GM19025 (cell line): ENCODE data around the gene LONP2.
"Not testable (repeated sequence)": the region's sequence is repeated elsewhere in the genome, so short reads cannot be mapped to it uniquely, and the experiment has no call there.

Experiments
- ATAC-seq: cut with Tn5 transposase; IDR thresholded peaks from one replicate; pipeline ENCODE4 v1.9.1; 2021; ENCODE audit warnings: mild to moderate bottlenecking, low read depth, moderate library complexity; ENCODE audit not compliant: unreplicated experiment

Gene LONP2

GRCh38 chr16:48365601-48366164, 121.6 kb downstream of the LONP2 start:
- ATAC-seq, result peak; percentile 95

GRCh38 chr16:48366165-48367093, 122.3 kb downstream of the LONP2 start:
- ATAC-seq, result peak; percentile 48

GRCh38 chr16:48367441-48368049, 123.4 kb downstream of the LONP2 start:
- no peak for ATAC-seq

- no peak for ATAC-seq
These were observed 125.7 kb downstream of the LONP2 start for GRCh38 chr16:48369765-48370164.

GRCh38 chr16:48370229-48370628, 126.1 kb downstream of the LONP2 start:
- no peak for ATAC-seq

- not testable (repeated sequence) for ATAC-seq
These were observed 126.7 kb downstream of the LONP2 start for GRCh38 chr16:48370668-48371392.

GRCh38 chr16:48371393-48371780, 127.3 kb downstream of the LONP2 start:
- ATAC-seq, result no peak

- ATAC-seq, result no peak
These were observed 128.6 kb downstream of the LONP2 start for GRCh38 chr16:48372744-48373143.

GRCh38 chr16:48373258-48374029, 129.3 kb downstream of the LONP2 start:
- ATAC-seq, result no peak

GRCh38 chr16:48374255-48374654, 130.2 kb downstream of the LONP2 start:
- ATAC-seq, result no peak

- not testable (repeated sequence) for ATAC-seq
These were observed 133.2 kb downstream of the LONP2 start for GRCh38 chr16:48377301-48377700.

- no peak for ATAC-seq
These were observed 134.2 kb downstream of the LONP2 start for GRCh38 chr16:48378276-48378675.

- ATAC-seq, result no peak
These were observed 134.7 kb downstream of the LONP2 start for GRCh38 chr16:48378836-48379235.

- ATAC-seq, result no peak
These were observed 137.1 kb downstream of the LONP2 start for GRCh38 chr16:48381201-48381600.

GRCh38 chr16:48382131-48382530, 138.0 kb downstream of the LONP2 start:
- ATAC-seq, result no peak

GRCh38 chr16:48383009-48383876, 139.1 kb downstream of the LONP2 start:
- no peak for ATAC-seq

- no peak for ATAC-seq
These were observed 139.9 kb downstream of the LONP2 start for GRCh38 chr16:48383877-48384519.

GRCh38 chr16:48384520-48385252, 140.6 kb downstream of the LONP2 start:
- ATAC-seq, result peak; percentile 43
